ENCODE data around the gene TICAM1.
"Not testable (repeated sequence)": the region's sequence is repeated elsewhere in the genome, so short reads cannot be mapped to it uniquely, and the experiment has no call there.

TICAM1 gene

DNA sequence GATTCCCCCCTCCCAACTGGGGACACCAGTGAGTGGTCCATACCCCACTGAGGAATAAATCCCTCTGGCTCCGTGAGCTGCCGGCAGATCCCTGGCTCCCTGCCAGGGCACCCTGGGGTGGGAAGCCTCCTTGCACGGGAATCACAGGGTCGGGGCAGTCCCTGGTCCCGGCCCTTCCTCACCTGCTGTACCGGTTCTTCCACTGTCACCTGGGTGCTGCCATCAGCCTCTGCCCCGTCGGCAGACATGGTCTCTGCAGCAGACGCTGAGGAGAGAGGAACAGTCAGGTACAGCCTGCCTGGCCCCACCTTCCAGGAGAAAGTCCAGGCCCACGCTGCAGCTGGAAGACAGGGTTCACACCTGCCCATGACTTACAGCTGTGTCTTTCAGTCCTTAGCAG lies 29.6 kb upstream of the TICAM1 start:
- no peaks in the 10 kb centered on the region for H3K4me1 ChIP-seq (ENCODE audit: control insufficient read depth, insufficient read depth, low read length)
- no peak overlapping the region for H3K4me3 ChIP-seq (ENCODE audit: low read depth, low read length)
- no peaks in the 10 kb centered on the region for H3K27me3 ChIP-seq (ENCODE audit: control insufficient read depth, insufficient read depth, low read length)
- no peak overlapping the region for H3K9ac ChIP-seq (ENCODE audit: low read depth, low read length)
- peaks cover 28% of the 10 kb centered on the region for H3K36me3 ChIP-seq (ENCODE audit: control insufficient read depth, insufficient read depth, low read length)
- no peaks in the 10 kb centered on the region for H3K9me3 ChIP-seq (ENCODE audit: control insufficient read depth, insufficient read depth, low read length)

DNA sequence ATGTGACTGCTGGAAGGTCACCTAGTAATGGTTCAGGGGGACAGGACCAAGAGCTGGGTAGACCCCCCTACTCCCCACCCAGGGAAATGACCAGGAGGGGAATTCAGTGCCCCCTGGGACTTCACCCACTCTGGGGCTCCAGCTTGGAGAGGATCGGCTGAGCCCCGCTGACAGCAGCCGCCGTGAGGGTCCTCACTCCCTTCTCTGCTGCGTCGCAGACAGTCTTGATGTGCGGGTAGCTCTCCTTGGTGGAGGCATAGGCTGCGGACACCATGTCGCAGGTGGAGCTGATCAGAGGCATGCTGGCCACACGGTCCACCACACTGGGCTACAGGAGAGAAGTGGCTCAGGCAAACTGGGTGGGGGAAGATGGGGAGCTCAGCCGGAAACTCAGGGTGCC lies 28.2 kb upstream of the TICAM1 start:
- Histone ChIP-seq H3K9me3 (ENCODE audit: control insufficient read depth, insufficient read depth, low read length) (no peaks in the 10 kb centered on the region), H3K9ac (ENCODE audit: low read depth, low read length) (no peak overlapping the region), H3K27me3 (ENCODE audit: control insufficient read depth, insufficient read depth, low read length) (no peaks in the 10 kb centered on the region), H3K4me1 (ENCODE audit: control insufficient read depth, insufficient read depth, low read length) (no peaks in the 10 kb centered on the region), H3K36me3 (ENCODE audit: control insufficient read depth, insufficient read depth, low read length) (peaks cover 40% of the 10 kb centered on the region), H3K4me3 (ENCODE audit: low read depth, low read length) (no peak overlapping the region)

DNA sequence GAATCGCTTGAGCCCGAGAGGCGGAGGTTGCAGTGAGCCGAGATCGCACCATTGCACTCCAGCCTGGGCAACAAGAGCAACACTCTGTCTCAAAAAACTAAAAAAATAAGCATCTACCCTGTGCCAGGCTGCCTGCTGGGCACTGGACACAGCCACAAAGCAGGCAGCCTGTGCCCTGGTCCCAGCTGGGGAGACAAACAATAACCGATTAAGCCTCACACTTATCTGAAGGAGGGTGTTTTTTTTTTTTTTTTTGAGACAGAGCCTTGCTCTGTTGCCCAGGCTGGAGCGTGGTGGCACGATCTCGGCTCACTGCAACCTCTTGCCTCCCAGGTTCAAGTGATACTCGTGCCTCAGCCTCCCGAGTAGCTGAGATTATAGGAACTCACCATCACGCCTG lies 25.0 kb upstream of the TICAM1 start:
- H3K27me3 ChIP-seq (ENCODE audit: control insufficient read depth, insufficient read depth, low read length); H3K4me1 ChIP-seq (ENCODE audit: control insufficient read depth, insufficient read depth, low read length); H3K9ac ChIP-seq (ENCODE audit: low read depth, low read length); H3K9me3 ChIP-seq (ENCODE audit: control insufficient read depth, insufficient read depth, low read length); H3K4me3 ChIP-seq (ENCODE audit: low read depth, low read length): not testable (repeated sequence)
- peaks cover 39% of the 10 kb centered on the region for H3K36me3 ChIP-seq (ENCODE audit: control insufficient read depth, insufficient read depth, low read length)

DNA sequence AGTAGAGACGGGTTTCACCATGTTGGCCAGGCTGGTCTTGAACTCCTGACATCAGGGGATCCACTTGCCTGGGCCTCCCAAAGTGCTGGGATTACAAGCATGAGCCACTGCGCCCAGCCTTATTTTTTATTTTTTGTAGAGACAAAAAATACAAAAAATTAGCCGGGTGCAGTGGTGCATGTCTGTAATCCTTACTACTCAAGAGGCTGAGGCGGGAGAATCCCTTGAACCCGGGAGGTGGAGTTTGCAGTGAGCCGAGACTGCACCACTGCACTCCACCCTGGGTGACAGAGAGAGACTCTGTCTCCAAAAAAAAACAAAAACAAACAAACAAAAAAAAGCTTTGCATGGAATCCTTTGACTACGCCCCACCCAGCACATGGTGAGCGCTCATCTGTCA lies 22.0 kb upstream of the TICAM1 start:
- H3K4me1 ChIP-seq (ENCODE audit: control insufficient read depth, insufficient read depth, low read length); H3K27me3 ChIP-seq (ENCODE audit: control insufficient read depth, insufficient read depth, low read length); H3K9me3 ChIP-seq (ENCODE audit: control insufficient read depth, insufficient read depth, low read length); H3K4me3 ChIP-seq (ENCODE audit: low read depth, low read length); H3K9ac ChIP-seq (ENCODE audit: low read depth, low read length): not testable (repeated sequence)
- H3K36me3 ChIP-seq (ENCODE audit: control insufficient read depth, insufficient read depth, low read length) = peaks cover 26% of the 10 kb centered on the region

DNA sequence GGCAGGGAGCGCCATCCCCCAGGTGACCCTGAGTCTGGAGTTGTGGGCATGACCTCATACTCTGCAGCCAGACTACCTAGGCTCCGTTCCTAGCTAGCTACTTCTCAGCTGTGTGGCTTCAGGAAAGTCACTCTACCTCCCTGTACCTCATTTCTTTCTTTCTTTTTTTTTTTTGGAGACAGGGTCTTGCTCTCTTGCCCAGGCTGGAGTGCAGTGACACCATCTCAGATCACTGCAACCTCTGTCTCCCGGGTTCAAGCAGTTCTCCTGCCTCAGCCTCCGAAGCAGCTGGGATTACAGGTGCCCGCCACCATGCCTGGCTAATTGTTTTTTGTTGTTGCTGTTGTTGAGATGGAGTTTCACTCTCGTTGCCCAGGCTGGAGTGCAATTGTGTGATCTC lies 21.0 kb upstream of the TICAM1 start:
- Histone ChIP-seq H3K27me3 (ENCODE audit: control insufficient read depth, insufficient read depth, low read length) (no peaks in the 10 kb centered on the region), H3K9me3 (ENCODE audit: control insufficient read depth, insufficient read depth, low read length) (no peaks in the 10 kb centered on the region), H3K4me1 (ENCODE audit: control insufficient read depth, insufficient read depth, low read length) (no peaks in the 10 kb centered on the region), H3K4me3 (ENCODE audit: low read depth, low read length) (no peak overlapping the region), H3K36me3 (ENCODE audit: control insufficient read depth, insufficient read depth, low read length) (peaks cover 29% of the 10 kb centered on the region), H3K9ac (ENCODE audit: low read depth, low read length) (no peak overlapping the region)

DNA sequence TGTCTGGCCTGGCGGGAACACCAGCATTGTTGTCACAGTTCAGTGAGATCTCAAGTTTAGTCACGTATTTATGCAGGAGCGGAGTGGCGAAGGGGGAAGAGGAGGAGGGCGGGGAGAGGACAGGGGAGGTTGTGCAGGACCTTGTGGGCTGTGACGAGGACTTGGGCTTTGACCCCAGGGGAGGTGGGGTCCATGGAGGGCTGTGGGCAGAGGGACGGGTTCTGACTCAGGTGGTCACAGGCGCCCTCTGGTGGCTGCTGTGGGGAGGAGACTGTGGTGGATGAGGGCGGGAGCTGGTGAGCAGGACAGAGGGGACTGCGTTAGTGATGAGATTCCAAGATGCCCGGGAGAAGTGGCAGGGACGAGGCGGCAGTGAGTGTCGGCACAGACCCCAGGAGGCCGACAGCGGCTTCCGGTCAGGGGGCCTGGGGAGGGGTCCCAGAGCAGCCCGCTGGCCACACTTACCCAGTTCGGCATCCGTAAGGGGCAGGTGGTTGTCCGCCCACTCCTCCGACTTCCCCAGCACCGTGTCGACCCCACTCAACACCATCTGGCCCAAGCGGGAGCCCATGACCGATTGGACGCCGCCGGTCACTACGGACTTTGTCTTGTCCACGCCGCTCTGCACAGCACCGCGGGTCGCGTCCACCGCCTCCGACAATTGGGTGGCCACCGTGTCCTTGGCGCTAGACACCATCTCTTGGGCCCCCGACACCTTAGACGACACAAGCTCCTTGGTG lies 20.2 kb upstream of the TICAM1 start:
- Histone ChIP-seq H3K4me1 (ENCODE audit: control insufficient read depth, insufficient read depth, low read length) (no peaks in the 10 kb centered on the region), H3K27me3 (ENCODE audit: control insufficient read depth, insufficient read depth, low read length) (no peaks in the 10 kb centered on the region), H3K36me3 (ENCODE audit: control insufficient read depth, insufficient read depth, low read length) (peaks cover 28% of the 10 kb centered on the region), H3K9me3 (ENCODE audit: control insufficient read depth, insufficient read depth, low read length) (no peaks in the 10 kb centered on the region), H3K9ac (ENCODE audit: low read depth, low read length) (no peak overlapping the region), H3K4me3 (ENCODE audit: low read depth, low read length) (no peak overlapping the region)

DNA sequence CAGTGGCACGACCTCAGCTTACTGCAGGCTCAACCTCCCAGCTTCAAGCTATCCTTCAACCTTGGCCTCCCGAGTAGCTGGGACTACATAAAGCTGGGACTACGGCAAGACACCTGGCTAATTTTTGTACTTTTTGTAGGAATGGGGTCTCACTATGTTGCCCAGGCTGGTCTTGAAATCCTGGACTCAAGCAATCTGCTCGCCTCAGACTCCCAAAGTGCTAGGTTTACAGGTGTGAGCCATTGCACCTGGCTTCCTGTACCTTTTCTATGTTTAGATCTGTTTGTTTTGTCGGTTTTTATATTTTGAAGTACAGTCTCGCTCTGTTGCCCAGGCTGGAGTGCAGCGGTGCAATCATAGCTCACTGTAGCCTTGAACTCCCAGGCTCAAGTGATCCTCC lies 17.5 kb upstream of the TICAM1 start:
- Histone ChIP-seq H3K9me3 (ENCODE audit: control insufficient read depth, insufficient read depth, low read length) (no peaks in the 10 kb centered on the region), H3K36me3 (ENCODE audit: control insufficient read depth, insufficient read depth, low read length) (peaks cover 21% of the 10 kb centered on the region), H3K4me3 (ENCODE audit: low read depth, low read length) (no peak overlapping the region), H3K4me1 (ENCODE audit: control insufficient read depth, insufficient read depth, low read length) (no peaks in the 10 kb centered on the region), H3K9ac (ENCODE audit: low read depth, low read length) (no peak overlapping the region), H3K27me3 (ENCODE audit: control insufficient read depth, insufficient read depth, low read length) (no peaks in the 10 kb centered on the region)

DNA sequence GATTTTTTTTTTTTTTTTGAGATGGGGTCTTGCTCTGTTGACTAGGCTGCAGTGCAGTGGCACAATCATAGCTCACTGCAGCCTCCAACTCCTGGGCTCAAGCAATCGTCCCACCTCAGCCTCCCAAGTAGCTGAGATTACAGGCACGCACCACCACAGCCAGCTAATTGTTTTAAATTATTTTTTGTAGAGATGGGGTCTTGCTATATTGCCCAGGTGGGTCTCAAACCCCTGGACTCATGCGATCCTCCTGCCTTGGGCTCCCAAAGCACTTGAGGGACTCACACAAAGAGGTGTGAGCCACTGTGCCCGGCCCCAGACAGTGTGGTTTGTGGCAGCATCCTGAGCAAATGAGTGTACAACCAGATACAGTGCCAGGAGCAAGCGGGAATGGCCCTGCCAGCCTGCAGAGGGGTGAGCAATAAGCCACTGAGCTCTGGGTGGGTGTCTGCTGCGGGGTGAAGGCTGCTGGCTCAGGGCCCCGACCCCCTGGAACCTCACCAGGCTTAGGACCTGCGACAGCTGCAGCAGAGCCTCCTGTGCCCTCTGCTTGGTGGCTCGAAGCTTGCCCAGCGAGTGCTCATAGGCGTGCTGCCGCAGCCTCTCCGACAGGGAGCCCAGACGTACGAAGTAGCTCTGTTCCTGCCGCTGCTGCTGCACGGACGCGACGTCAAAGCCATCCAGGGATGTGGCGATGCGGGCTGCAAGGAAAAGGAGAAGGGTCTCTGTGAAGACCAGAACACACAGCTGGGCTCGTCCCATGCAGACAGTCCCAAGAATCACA lies 15.9 kb upstream of the TICAM1 start:
- H3K4me3 ChIP-seq (ENCODE audit: low read depth, low read length) = no peak overlapping the region
- H3K27me3 ChIP-seq (ENCODE audit: control insufficient read depth, insufficient read depth, low read length) = no peaks in the 10 kb centered on the region
- H3K36me3 ChIP-seq (ENCODE audit: control insufficient read depth, insufficient read depth, low read length) = peaks cover 25% of the 10 kb centered on the region
- H3K4me1 ChIP-seq (ENCODE audit: control insufficient read depth, insufficient read depth, low read length) = no peaks in the 10 kb centered on the region
- no peak overlapping the region for H3K9ac ChIP-seq (ENCODE audit: low read depth, low read length)
- no peaks in the 10 kb centered on the region for H3K9me3 ChIP-seq (ENCODE audit: control insufficient read depth, insufficient read depth, low read length)

DNA sequence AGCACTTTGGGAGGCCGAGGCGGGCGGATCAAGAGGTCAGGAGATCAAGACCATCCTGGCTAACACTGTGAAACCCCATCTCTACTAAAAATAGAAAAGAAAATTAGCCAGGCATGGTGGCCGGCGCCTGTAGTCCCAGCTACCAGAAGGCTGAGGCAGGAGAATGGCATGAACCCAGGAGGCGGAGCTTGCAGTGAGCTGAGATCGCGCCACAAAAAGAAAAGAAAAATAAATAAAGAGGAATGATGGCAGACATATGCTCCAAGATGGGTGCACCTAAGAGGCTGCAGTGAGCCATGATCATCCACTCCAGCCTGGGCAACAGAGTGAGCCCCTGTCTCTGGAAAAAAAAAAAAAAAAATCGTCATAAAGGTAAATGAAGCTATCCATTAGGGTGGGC lies 14.5 kb upstream of the TICAM1 start:
- H3K9me3 ChIP-seq (ENCODE audit: control insufficient read depth, insufficient read depth, low read length); H3K4me3 ChIP-seq (ENCODE audit: low read depth, low read length); H3K9ac ChIP-seq (ENCODE audit: low read depth, low read length); H3K27me3 ChIP-seq (ENCODE audit: control insufficient read depth, insufficient read depth, low read length); H3K4me1 ChIP-seq (ENCODE audit: control insufficient read depth, insufficient read depth, low read length): not testable (repeated sequence)
- peaks cover 24% of the 10 kb centered on the region for H3K36me3 ChIP-seq (ENCODE audit: control insufficient read depth, insufficient read depth, low read length)

DNA sequence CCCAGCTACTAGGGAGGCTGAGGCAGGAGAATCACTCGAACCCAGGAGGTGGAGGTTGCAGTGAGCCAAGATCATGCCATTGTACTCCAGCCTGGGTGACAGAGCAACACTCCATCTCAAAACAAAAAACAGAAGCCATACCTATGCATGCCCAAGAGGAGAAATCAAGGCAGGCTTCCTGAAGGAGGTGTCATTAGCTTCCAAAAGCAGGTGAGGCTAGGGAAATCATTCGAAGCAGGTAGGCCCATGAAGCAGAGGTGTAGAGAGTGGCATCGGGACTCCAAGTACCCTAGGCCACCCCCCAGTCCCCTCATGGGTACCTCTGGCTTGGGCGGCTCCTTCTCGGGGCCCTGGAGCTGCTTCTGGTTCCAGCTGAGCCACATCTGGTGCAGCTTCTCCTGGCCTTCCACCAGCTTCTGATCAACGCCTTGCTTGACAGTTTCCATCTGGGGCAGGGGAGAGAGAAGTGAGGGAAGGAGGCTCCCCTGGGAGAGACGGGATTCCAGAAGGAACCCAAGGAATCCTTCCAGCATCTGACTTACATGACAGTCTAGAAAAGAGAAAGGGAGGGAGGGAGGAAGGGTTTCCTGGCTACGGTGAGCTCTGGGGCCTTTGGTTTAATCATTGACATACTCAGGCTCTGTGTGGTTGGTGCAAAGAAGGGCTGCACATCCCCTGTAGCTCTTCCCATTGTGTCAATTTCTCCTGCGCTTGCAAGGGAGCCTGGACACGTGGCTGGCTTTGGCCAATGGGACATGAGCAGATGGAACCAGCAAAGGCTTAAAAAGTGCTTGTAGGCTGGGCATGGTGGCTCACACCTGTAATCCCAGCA lies 13.1 kb upstream of the TICAM1 start:
- Histone ChIP-seq H3K9ac (ENCODE audit: low read depth, low read length) (no peak overlapping the region), H3K9me3 (ENCODE audit: control insufficient read depth, insufficient read depth, low read length) (no peaks in the 10 kb centered on the region), H3K4me1 (ENCODE audit: control insufficient read depth, insufficient read depth, low read length) (no peaks in the 10 kb centered on the region), H3K36me3 (ENCODE audit: control insufficient read depth, insufficient read depth, low read length) (peaks cover 22% of the 10 kb centered on the region), H3K27me3 (ENCODE audit: control insufficient read depth, insufficient read depth, low read length) (no peaks in the 10 kb centered on the region), H3K4me3 (ENCODE audit: low read depth, low read length) (no peak overlapping the region)

DNA sequence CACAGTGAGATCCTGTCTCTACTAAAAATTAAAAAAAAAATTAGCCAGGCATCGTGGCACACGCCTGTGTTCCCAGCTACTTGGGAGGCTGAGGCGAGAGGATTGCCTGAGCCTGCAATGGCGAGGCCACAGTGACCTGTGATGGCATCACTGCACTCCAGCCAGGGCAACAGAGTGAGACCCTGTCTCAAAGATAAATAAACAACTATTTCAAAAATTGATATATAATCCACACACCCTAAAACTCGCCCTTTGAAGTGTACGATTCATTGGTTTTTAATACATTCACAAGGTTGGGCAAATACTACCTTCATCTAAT lies 12.1 kb upstream of the TICAM1 start:
- Histone ChIP-seq H3K4me3 (ENCODE audit: low read depth, low read length) (no peak overlapping the region), H3K27me3 (ENCODE audit: control insufficient read depth, insufficient read depth, low read length) (no peaks in the 10 kb centered on the region), H3K9me3 (ENCODE audit: control insufficient read depth, insufficient read depth, low read length) (no peaks in the 10 kb centered on the region), H3K9ac (ENCODE audit: low read depth, low read length) (no peak overlapping the region), H3K36me3 (ENCODE audit: control insufficient read depth, insufficient read depth, low read length) (peaks cover 28% of the 10 kb centered on the region), H3K4me1 (ENCODE audit: control insufficient read depth, insufficient read depth, low read length) (no peaks in the 10 kb centered on the region)

DNA sequence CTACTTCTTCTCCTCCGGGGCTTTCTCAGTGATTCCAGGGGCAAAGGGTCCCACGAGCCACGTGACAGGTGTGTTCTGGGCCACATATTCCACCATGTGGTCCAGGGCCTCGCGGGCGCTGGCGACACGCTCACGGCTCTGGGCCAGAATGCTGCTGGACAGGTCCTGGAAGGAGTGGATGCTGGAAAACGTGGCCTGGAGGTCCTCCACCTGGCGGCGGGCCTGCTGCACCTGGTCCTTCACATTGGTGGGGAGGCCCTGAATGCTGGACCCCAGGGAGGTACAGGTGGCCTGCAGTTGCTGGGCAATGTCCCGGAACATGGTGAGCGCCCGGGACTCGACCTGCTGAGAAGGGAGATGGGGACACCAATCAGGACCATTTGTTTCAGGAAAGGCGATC lies 7.7 kb upstream of the TICAM1 start:
- Histone ChIP-seq H3K36me3 (ENCODE audit: control insufficient read depth, insufficient read depth, low read length) (peaks cover 10% of the 10 kb centered on the region), H3K27me3 (ENCODE audit: control insufficient read depth, insufficient read depth, low read length) (no peaks in the 10 kb centered on the region), H3K4me1 (ENCODE audit: control insufficient read depth, insufficient read depth, low read length) (no peaks in the 10 kb centered on the region), H3K9me3 (ENCODE audit: control insufficient read depth, insufficient read depth, low read length) (no peaks in the 10 kb centered on the region), H3K4me3 (ENCODE audit: low read depth, low read length) (no peak overlapping the region), H3K9ac (ENCODE audit: low read depth, low read length) (no peak overlapping the region)

Measured in iPS-15b (cell line).